Hepatocyte (in vitro differentiated cells): Measurements from ENCODE around the gene GP1BB. TPM values are rescaled to one million over a fixed set of nuclear protein-coding genes. Genes with fewer than 3 reads are reported as not detected.
"Not testable (repeated sequence)": the region's sequence is repeated elsewhere in the genome, so short reads cannot be mapped to it uniquely, and the experiment has no call there.

ENCODE experiments used
- DNase-seq: peaks from one replicate; pipeline ENCODE4 v3.0.0-alpha.2; 2016; ENCODE audit warnings: low spot score
- H2AFZ ChIP-seq: fragments of 200-600 bp; sonication (generic); 2 replicates; pipeline ENCODE4 v1.6.0; 2016; ENCODE audit warnings: antibody characterized with exemption, mild to moderate bottlenecking
- H3K27ac ChIP-seq: fragments of 200-600 bp; sonication (generic); 2 replicates; pipeline ENCODE4 v1.5.1; 2016; ENCODE audit warnings: mild to moderate bottlenecking
- H3K27me3 ChIP-seq: fragments of 200-600 bp; sonication (generic); 2 replicates; pipeline ENCODE4 v1.6.1; 2016
- H3K36me3 ChIP-seq: fragments of 200-600 bp; sonication (generic); replicated peaks from 2 replicates; pipeline ENCODE4 v1.5.1; 2016; ENCODE audit warnings: low read depth; ENCODE audit not compliant: insufficient read depth
- H3K4me1 ChIP-seq: fragments of 200-600 bp; sonication (generic); 2 replicates; pipeline ENCODE4 v1.5.1; 2016; ENCODE audit warnings: mild to moderate bottlenecking, moderate library complexity; ENCODE audit not compliant: insufficient read depth
- H3K4me2 ChIP-seq: fragments of 200-600 bp; sonication (generic); 2 replicates; pipeline ENCODE4 v1.6.0; 2016
- H3K4me3 ChIP-seq: fragments of 200-600 bp; sonication (generic); 2 replicates; pipeline ENCODE4 v1.5.1; 2016; ENCODE audit warnings: mild to moderate bottlenecking
- H3K79me2 ChIP-seq: fragments of 200-600 bp; sonication (generic); 2 replicates; pipeline ENCODE4 v1.6.0; 2017; ENCODE audit warnings: mild to moderate bottlenecking
- H3K9me2 ChIP-seq: fragments of 200-600 bp; sonication (generic); replicated peaks from 2 replicates; pipeline ENCODE4 v1.6.0; 2017; ENCODE audit warnings: mild to moderate bottlenecking; ENCODE audit not compliant: insufficient read depth
- H3K9me3 ChIP-seq: fragments of 200-600 bp; sonication (generic); 2 replicates; pipeline ENCODE4 v1.5.1; 2016; ENCODE audit warnings: low read depth, mild to moderate bottlenecking
- H4K20me1 ChIP-seq: fragments of 200-600 bp; sonication (generic); 2 replicates; pipeline ENCODE4 v1.6.0; 2016; ENCODE audit warnings: mild to moderate bottlenecking; ENCODE audit not compliant: insufficient read depth, poor library complexity, severe bottlenecking
- EZH2 ChIP-seq: fragments of 200-600 bp; sonication (generic); IDR thresholded peaks from 2 replicates; pipeline ENCODE4 v1.6.1; 2016; ENCODE audit warnings: antibody characterized with exemption, mild to moderate bottlenecking, borderline replicate concordance
- EZH2phosphoT487 ChIP-seq: fragments of 200-600 bp; sonication (generic); IDR thresholded peaks from one replicate; pipeline ENCODE4 v1.6.1; 2018; ENCODE audit warnings: antibody characterized with exemption, mild to moderate bottlenecking, low read depth, moderate library complexity; ENCODE audit not compliant: unreplicated experiment, severe bottlenecking
- WGBS: methylation state at CpG from one replicate; pipeline ENCODE4 v1.1.6; 2016; ENCODE audit warnings: low lambda C conversion rate; ENCODE audit errors: missing lambda C conversion rate; 5-methylcytosine and 5-hydroxymethylcytosine counted together
- polyA plus RNA-seq: library from polyadenylated mRNA; unstranded; fragments of >200 nt; fragmentation: Nextera tagmentation; extraction: Ambion mirVana; gene quantifications from 2 replicates; pipeline ENCODE4 v1.2.1, GENCODE V29; 2016
- total RNA-seq: library from RNA; depleted of rRNA; stranded (reverse); fragments of >200 nt; gene quantifications from 2 replicates; pipeline ENCODE4 v1.2.3, GENCODE V29; 2014
- TF ChIP-seq, protein P1 (sequence below): fragments of 200-600 bp; sonication (generic); IDR thresholded peaks from 2 replicates; pipeline ENCODE4 v1.5.1; 2016; ENCODE audit warnings: antibody characterized with exemption, mild to moderate bottlenecking; ENCODE audit not compliant: poor library complexity

GP1BB gene
- total and polyA plus RNA-seq, 2 experiments from 2014 or later = 2.5 to 2.8 TPM

DNA sequence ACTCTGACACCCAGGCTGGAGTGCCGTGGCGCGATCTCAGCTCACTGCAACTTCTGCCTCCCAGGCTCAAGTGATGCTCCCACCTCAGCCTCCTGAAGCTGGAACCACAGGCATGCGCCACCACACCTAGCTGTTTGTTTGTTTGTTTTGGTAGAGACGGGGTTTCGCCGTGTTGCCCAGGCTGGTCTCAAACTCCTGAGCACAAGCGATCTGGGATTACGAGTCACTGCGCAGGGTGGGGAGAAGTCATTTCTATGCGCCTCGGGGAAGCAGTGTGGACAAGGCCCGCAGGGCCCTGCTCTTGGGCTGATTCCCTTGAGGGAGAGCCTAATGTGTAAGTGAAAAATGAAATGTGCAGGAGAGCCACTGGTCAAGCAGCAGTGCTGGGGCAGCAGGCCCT, 28.6 kb upstream of the GP1BB start:
- H3K4me2 ChIP-seq = no peak overlapping the region

DNA sequence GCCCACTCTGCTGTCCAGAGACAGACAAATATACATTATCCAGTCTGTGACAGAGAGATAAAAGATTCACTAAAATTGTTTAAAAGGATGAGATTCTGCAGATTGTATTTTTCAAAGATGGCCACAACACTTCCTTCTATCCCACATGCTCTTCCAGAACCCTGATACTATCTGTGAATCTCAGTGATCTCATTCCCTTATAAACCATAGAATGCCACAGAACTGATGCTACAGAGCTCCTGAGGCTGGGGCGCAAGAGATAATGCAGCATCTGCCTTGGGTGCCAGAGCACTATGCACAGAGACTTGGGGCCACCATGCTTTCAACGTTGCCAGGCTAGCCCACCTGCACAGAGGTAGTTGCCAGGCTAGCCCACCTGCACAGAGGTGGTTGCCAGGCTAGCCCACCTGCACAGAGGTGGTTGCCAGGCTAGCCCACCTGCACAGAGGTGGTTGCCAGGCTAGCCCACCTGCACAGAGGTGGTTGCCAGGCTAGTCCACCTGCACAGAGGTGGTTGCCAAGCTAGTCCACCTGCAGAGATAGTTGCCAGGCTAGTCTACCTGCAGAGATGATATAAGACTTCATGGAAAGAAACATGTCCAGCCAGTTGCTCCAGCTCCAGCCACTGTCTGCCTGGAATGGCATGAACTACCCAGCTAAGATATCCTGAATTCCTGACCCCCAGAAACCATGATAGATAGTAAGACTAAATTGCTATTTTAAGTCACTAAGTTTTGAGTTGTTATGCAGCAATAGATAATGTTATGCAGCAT, 26.6 kb upstream of the GP1BB start:
- Histone ChIP-seq H3K4me3 (no peak overlapping the region), H2AFZ (no peak overlapping the region), H4K20me1 (no peaks in the 10 kb centered on the region), H3K9me3 (no peaks in the 10 kb centered on the region), H3K9me2 (no peaks in the 10 kb centered on the region), H3K27ac (no peak overlapping the region), H3K27me3 (no peaks in the 10 kb centered on the region), H3K4me2 (no peak overlapping the region), H3K79me2 (no peaks in the 10 kb centered on the region), H3K36me3 (no peaks in the 10 kb centered on the region), H3K4me1 (peaks cover 5% of the 10 kb centered on the region)
- TF ChIP-seq EZH2phosphoT487 (no peak), EZH2 (no peak)
- TF ChIP-seq, protein P1, sequence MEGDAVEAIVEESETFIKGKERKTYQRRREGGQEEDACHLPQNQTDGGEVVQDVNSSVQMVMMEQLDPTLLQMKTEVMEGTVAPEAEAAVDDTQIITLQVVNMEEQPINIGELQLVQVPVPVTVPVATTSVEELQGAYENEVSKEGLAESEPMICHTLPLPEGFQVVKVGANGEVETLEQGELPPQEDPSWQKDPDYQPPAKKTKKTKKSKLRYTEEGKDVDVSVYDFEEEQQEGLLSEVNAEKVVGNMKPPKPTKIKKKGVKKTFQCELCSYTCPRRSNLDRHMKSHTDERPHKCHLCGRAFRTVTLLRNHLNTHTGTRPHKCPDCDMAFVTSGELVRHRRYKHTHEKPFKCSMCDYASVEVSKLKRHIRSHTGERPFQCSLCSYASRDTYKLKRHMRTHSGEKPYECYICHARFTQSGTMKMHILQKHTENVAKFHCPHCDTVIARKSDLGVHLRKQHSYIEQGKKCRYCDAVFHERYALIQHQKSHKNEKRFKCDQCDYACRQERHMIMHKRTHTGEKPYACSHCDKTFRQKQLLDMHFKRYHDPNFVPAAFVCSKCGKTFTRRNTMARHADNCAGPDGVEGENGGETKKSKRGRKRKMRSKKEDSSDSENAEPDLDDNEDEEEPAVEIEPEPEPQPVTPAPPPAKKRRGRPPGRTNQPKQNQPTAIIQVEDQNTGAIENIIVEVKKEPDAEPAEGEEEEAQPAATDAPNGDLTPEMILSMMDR = no peak
- DNase-seq = no peak
- 95% methylated on average over 2 of the region's 2 CpGs for WGBS

More for the DNA sequence above, 28.6 kb upstream of the GP1BB start:
- Histone ChIP-seq H3K27ac (no peak overlapping the region), H3K27me3 (peaks cover 4% of the 10 kb centered on the region), H3K36me3 (no peaks in the 10 kb centered on the region), H3K9me2 (no peaks in the 10 kb centered on the region), H3K4me3 (no peak overlapping the region), H2AFZ (no peak overlapping the region), H3K4me1 (peaks cover 10% of the 10 kb centered on the region), H4K20me1 (no peaks in the 10 kb centered on the region), H3K79me2 (no peaks in the 10 kb centered on the region), H3K9me3 (no peaks in the 10 kb centered on the region)
- DNase-seq = no peak
- WGBS = 92% methylated on average over 13 of the region's 13 CpGs
- TF ChIP-seq, protein P1 = no peak
- TF ChIP-seq EZH2phosphoT487 (no peak), EZH2 (no peak)

GRCh38 chr22:19697871-19698270, 25.5 kb upstream of the GP1BB start:
- not testable (repeated sequence) for H2AFZ ChIP-seq, DNase-seq

GRCh38 chr22:19700790-19701419, 22.4 kb upstream of the GP1BB start:
- no peak overlapping the region for H3K27ac ChIP-seq
- no peaks in the 10 kb centered on the region for H3K36me3 ChIP-seq
- H3K9me3 ChIP-seq = no peaks in the 10 kb centered on the region
- no peaks in the 10 kb centered on the region for H3K27me3 ChIP-seq
- H3K79me2 ChIP-seq = no peaks in the 10 kb centered on the region
- H2AFZ ChIP-seq = no peak overlapping the region
- no peaks in the 10 kb centered on the region for H3K4me1 ChIP-seq
- no peaks in the 10 kb centered on the region for H3K9me2 ChIP-seq
- H4K20me1 ChIP-seq = no peaks in the 10 kb centered on the region
- no peak overlapping the region for H3K4me3 ChIP-seq
- 95% methylated on average over 6 of the region's 6 CpGs for WGBS
- H3K4me2 ChIP-seq = no peak overlapping the region
- TF ChIP-seq EZH2 (no peak), EZH2phosphoT487 (no peak)
- TF ChIP-seq, protein P1 = no peak
- no peak for DNase-seq

More at GRCh38 chr22:19697871-19698270, 25.5 kb upstream of the GP1BB start:
- not testable (repeated sequence) for H3K9me3 ChIP-seq, H4K20me1 ChIP-seq, H3K27me3 ChIP-seq, H3K9me2 ChIP-seq, H3K4me1 ChIP-seq, H3K4me3 ChIP-seq, H3K27ac ChIP-seq, H3K4me2 ChIP-seq, H3K79me2 ChIP-seq, H3K36me3 ChIP-seq
- 91% methylated on average over 1 of the region's 1 CpG for WGBS
